CD4-positive, alpha-beta T cell (primary cell): ENCODE measurements around the gene HERPUD2. TPM values are rescaled to one million over a fixed set of nuclear protein-coding genes. Genes with fewer than 3 reads are reported as not detected.

Source experiments
- ATAC-seq: fragments of 200-7000 bp; cut with Tn5 transposase; one replicate; pipeline ENCODE4 v1.10.0; 2022; ENCODE audit warnings: mild to moderate bottlenecking; ENCODE audit not compliant: poor library complexity
- CTCF ChIA-PET: fragments of 350-600 bp; sonication (Branson Sonifier 250); formaldehyde crosslinking; loops from one replicate; lab custom pipeline; 2021; ENCODE audit warnings: antibody characterized with exemption, inconsistent platforms; lab: Charles Lee
- POLR2A ChIA-PET: fragments of 350-600 bp; sonication (Branson Sonifier 250); formaldehyde crosslinking; loops from one replicate; lab custom pipeline; 2021; ENCODE audit warnings: antibody characterized with exemption, inconsistent platforms; lab: Charles Lee
- DNase-seq, 14 experiments: peaks; one replicate each; pipeline ENCODE4 v3.0.0-alpha.2; 2013 to 2020; ENCODE audit warnings: mixed read lengths in 2 of 14
- H3K27ac ChIP-seq, 2 donors: one replicate each; pipeline versions ENCODE4 v1.5.1 to v1.7.0; 2013; ENCODE audit warnings: low read length in 2 of 2, low read depth in 1 of 2, mild to moderate bottlenecking in 1 of 2
- H3K27me3 ChIP-seq, 2 experiments: 1 replicate in 1 of 2; 2 replicates in 1 of 2; pipeline versions ENCODE4 v1.6.1 to v1.7.0; 2013; ENCODE audit warnings: low read length in 2 of 2, control low read depth in 1 of 2, mild to moderate bottlenecking in 1 of 2, moderate library complexity in 1 of 2; ENCODE audit not compliant: insufficient read depth in 2 of 2, control insufficient read depth in 1 of 2
- H3K36me3 ChIP-seq: one replicate; pipeline ENCODE4 v1.6.1; 2013; ENCODE audit warnings: low read length, control low read depth; ENCODE audit not compliant: insufficient read depth
- H3K4me1 ChIP-seq: one replicate; pipeline ENCODE4 v1.6.1; 2013; ENCODE audit warnings: low read length, control low read depth; ENCODE audit not compliant: insufficient read depth
- H3K4me3 ChIP-seq: one replicate; pipeline ENCODE4 v1.5.1; 2013; ENCODE audit warnings: mild to moderate bottlenecking, low read length, moderate library complexity
- H3K9me3 ChIP-seq, 2 experiments: 1 replicate in 1 of 2; 2 replicates in 1 of 2; pipeline versions ENCODE4 v1.6.1 to v1.7.0; 2013; ENCODE audit warnings: low read length in 2 of 2, mild to moderate bottlenecking in 2 of 2, control low read depth in 1 of 2, moderate library complexity in 1 of 2; ENCODE audit not compliant: control insufficient read depth in 1 of 2, insufficient read depth in 1 of 2
- H3K27ac Mint-ChIP-seq: one replicate; pipeline ENCODE4 v1.8.0; 2020; ENCODE audit warnings: mixed read lengths
- H3K27me3 Mint-ChIP-seq: one replicate; pipeline ENCODE4 v1.8.0; 2021; ENCODE audit warnings: mixed read lengths
- H3K36me3 Mint-ChIP-seq: one replicate; pipeline ENCODE4 v1.8.0; 2021; ENCODE audit warnings: low read depth, mixed read lengths
- H3K4me1 Mint-ChIP-seq: one replicate; pipeline ENCODE4 v1.8.0; 2021; ENCODE audit warnings: low read depth, mixed read lengths
- H3K4me3 Mint-ChIP-seq: one replicate; pipeline ENCODE4 v1.8.0; 2020; ENCODE audit warnings: mild to moderate bottlenecking, mixed read lengths
- H3K9me3 Mint-ChIP-seq: one replicate; pipeline ENCODE4 v1.8.0; 2020; ENCODE audit warnings: mixed read lengths
- CTCF ChIP-seq: fragments of 200-600 bp; IDR thresholded peaks from one replicate; pipeline ENCODE4 v1.8.0; 2022; ENCODE audit warnings: antibody characterized with exemption, mild to moderate bottlenecking
- intact Hi-C, 2 experiments: fragments of 100-400 bp; cut with DNase I in 1 of 2; cut with micrococcal nuclease in 1 of 2; formaldehyde crosslinking; loops; one replicate each; pipeline versions ENCODE4 v1.15.1 to v1.9.0; 2023 to 2025; cut with DNase I, micrococcal nuclease
- total RNA-seq, 174 experiments: library from RNA in 2 of 174; stranded (reverse) in 2 of 174; gene quantifications; one replicate each; pipeline ENCODE4 v1.2.3 and lab custom pipeline; 2021 to 2026

The HERPUD2 gene
- total RNA-seq, 2 experiments from 2014 or later: 113 to 127 TPM

- no peak for ATAC-seq
- H3K27ac Mint-ChIP-seq: no peak overlapping the region
- peak in 1 of 14 experiments; percentile 12 for DNase-seq
- Histone ChIP-seq H3K27ac (no peak overlapping the region), H3K36me3 (no peaks in the 10 kb centered on the region), H3K27me3 (no peaks in the 10 kb centered on the region), H3K4me1 (peaks cover 30% of the 10 kb centered on the region), H3K9me3 (no peaks in the 10 kb centered on the region), H3K4me3 (no peak overlapping the region)
- POLR2A ChIA-PET: interaction anchor here (4.5 kb wide), 1 partner anchor 78 kb away, joined by 65 read pairs; the partner anchor contains the start of gene SEPTIN7
- no peak for TF ChIP-seq CTCF
- H3K4me1 Mint-ChIP-seq: peaks cover 51% of the 10 kb centered on the region
- intact Hi-C loops: no loop called here
- H3K4me3 Mint-ChIP-seq: no peak overlapping the region
- H3K9me3 Mint-ChIP-seq: no peaks in the 10 kb centered on the region
- no peaks in the 10 kb centered on the region for H3K27me3 Mint-ChIP-seq
- CTCF ChIA-PET: interaction anchor here (1.7 to 3.7 kb wide), 3 partner anchors 9 to 79 kb away, joined by 6 to 21 read pairs (median 7); partner anchors contain the start of gene SEPTIN7
- no peaks in the 10 kb centered on the region for H3K36me3 Mint-ChIP-seq
Measured at GRCh38 chr7:35722054-35722849, 27.3 kb upstream of the HERPUD2 start.

- ChIA-PET POLR2A (no interaction called here), CTCF (no interaction called here)
- no peak overlapping the region for H3K4me3 ChIP-seq
- intact Hi-C loops: no loop called here
- ATAC-seq: no peak
- H3K27me3 ChIP-seq: no peaks in the 10 kb centered on the region
- no peak overlapping the region for H3K27ac ChIP-seq
- no peak for DNase-seq
- no peak overlapping the region for H3K4me3 Mint-ChIP-seq
- peaks cover 24% of the 10 kb centered on the region for H3K4me1 ChIP-seq
- TF ChIP-seq CTCF: no peak
- no peaks in the 10 kb centered on the region for H3K36me3 ChIP-seq
- H3K9me3 Mint-ChIP-seq: no peaks in the 10 kb centered on the region
- no peak overlapping the region for H3K27ac Mint-ChIP-seq
- peaks cover 41% of the 10 kb centered on the region for H3K4me1 Mint-ChIP-seq
- no peaks in the 10 kb centered on the region for H3K27me3 Mint-ChIP-seq
- H3K36me3 Mint-ChIP-seq: no peaks in the 10 kb centered on the region
- H3K9me3 ChIP-seq: no peaks in the 10 kb centered on the region
Measured at GRCh38 chr7:35721288-35721687, 26.4 kb upstream of the HERPUD2 start.

GRCh38 chr7:35720849-35721248, 25.9 kb upstream of the HERPUD2 start:
- H3K27me3 ChIP-seq: no peaks in the 10 kb centered on the region
- POLR2A ChIA-PET: no interaction called here
- Mint-ChIP-seq H3K36me3 (no peaks in the 10 kb centered on the region), H3K4me1 (peaks cover 37% of the 10 kb centered on the region), H3K27me3 (no peaks in the 10 kb centered on the region), H3K9me3 (no peaks in the 10 kb centered on the region), H3K4me3 (no peak overlapping the region), H3K27ac (no peak overlapping the region)
- H3K4me1 ChIP-seq: peaks cover 19% of the 10 kb centered on the region
- H3K27ac ChIP-seq: no peak overlapping the region
- TF ChIP-seq CTCF: no peak
- no peaks in the 10 kb centered on the region for H3K36me3 ChIP-seq
- intact Hi-C loops: no loop called here
- H3K9me3 ChIP-seq: no peaks in the 10 kb centered on the region
- DNase-seq (no peak), ATAC-seq (no peak)
- CTCF ChIA-PET: interaction anchor here (1.6 kb wide), 1 partner anchor 11 kb away, joined by 3 read pairs; no protein-coding TSS in a partner anchor
- H3K4me3 ChIP-seq: no peak overlapping the region
